Femur (tissue), 1 donor: Measurements from ENCODE around the gene SGSM2.

Experiments used
- DNase-seq: peaks from one replicate; pipeline ENCODE4 v3.0.0-alpha.2; 2017

SGSM2 gene

DNA sequence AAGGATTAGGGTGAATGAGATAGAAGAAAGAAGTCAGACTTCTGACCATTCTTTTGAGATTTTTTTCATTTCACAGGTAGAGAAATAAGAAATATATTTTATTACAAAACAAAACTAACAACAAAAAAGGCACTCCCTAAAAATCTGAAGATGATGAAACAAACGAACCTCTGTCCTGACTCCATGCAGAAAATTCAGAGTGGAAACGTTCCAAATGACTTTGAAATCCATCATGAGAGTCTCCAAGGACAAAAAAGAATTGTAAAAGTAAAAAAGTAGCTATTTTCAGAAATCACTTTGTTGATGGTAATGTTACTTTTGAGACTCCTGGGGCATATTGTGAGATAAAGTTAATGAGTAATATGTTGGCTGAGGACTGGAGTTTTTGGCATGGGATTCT, 89.9 kb downstream of the SGSM2 start:
- no peak for DNase-seq

DNA sequence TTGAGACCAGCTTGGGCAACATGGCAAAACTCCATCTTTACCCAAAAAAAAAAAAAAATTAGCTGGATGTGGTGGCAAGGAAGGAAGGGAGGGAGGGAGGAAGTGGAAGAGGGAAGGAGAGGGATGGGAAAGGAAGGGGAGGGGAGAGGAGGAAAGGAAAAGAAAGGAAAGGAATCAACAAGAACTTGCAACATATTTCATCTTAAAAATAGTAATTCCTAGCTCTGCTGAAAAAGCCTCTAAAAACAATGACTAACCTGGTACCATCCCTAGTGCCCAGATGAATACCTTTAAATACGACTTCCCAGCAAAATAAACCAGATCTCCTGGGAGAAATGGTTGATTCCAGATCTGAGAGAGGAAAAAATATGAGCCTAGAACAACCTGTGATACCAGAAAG, 90.6 kb downstream of the SGSM2 start:
- no peak for DNase-seq
